HepG2 (cell line): Measurements from ENCODE around the gene SHC1. TPM values are rescaled to one million over a fixed set of nuclear protein-coding genes. Genes with fewer than 3 reads are reported as not detected.

Experiments
- ATAC-seq: fragments of 200-7000 bp; cut with Tn5 transposase; 3 replicates; pipeline ENCODE4 v1.9.1; 2020; ENCODE audit warnings: mild to moderate bottlenecking, moderate library complexity
- BruUV-seq: library from RNA; stranded (reverse); fragments of 400-500 nt; replicated peaks from 2 replicates; lab custom pipeline; 2021; lab: Mats Ljungman, UMichigan
- CTCF ChIA-PET: fragments of 300-600 bp; formaldehyde crosslinking; extraction: SDS; loops from one replicate; lab custom pipeline; 2021; ENCODE audit warnings: low total read pairs, inconsistent platforms, low intra/inter-chr PET ratio; lab: Yijun Ruan, JAX
- POLR2A ChIA-PET: fragments of 350-600 bp; sonication (Branson Sonifier 250); formaldehyde crosslinking; loops from one replicate; lab custom pipeline; 2020; ENCODE audit warnings: antibody characterized with exemption, inconsistent platforms; lab: Yijun Ruan, JAX
- DNase-seq: peaks from one replicate; pipeline ENCODE4 v3.0.0-alpha.2; 2015; ENCODE audit warnings: low spot score
- FAIRE-seq: peaks from 3 replicates; lab custom pipeline; 2011; peaks lifted over from hg19 to GRCh38; lab: Jason Lieb, UNC
- H2AFZ ChIP-seq: one replicate; pipeline ENCODE4 v1.6.1; 2011; ENCODE audit warnings: low read length, inconsistent platforms
- H3K27ac ChIP-seq: fragments of 300-600 bp; 3 replicates; pipeline ENCODE4 v1.8.0; 2011; ENCODE audit warnings: mixed run types, mild to moderate bottlenecking, mixed read lengths, low read length, inconsistent platforms; ENCODE audit not compliant: insufficient read depth; ENCODE audit errors: extremely low read length
- H3K27me3 ChIP-seq, 2 experiments: fragments of 200-600 bp in 1 of 2; 2 replicates in 1 of 2; 3 replicates in 1 of 2; pipeline versions ENCODE4 v1.6.0 to v1.8.0; 2011; ENCODE audit warnings: low read length in 2 of 2, mild to moderate bottlenecking in 2 of 2, moderate library complexity in 2 of 2, inconsistent platforms in 1 of 2; ENCODE audit not compliant: insufficient read depth in 2 of 2, control insufficient read depth in 1 of 2
- H3K36me3 ChIP-seq, 2 experiments: fragments of 200-600 bp in 1 of 2; replicated peaks in 1 of 2; 2 replicates in 1 of 2; 3 replicates in 1 of 2; pipeline versions ENCODE4 v1.5.1 to v1.8.0; 2011; ENCODE audit warnings: low read length in 2 of 2, inconsistent platforms in 1 of 2; ENCODE audit not compliant: insufficient read depth in 2 of 2, control insufficient read depth in 1 of 2
- H3K4me1 ChIP-seq: 2 replicates; pipeline ENCODE4 v1.5.1; 2012; ENCODE audit warnings: low read length, inconsistent platforms; ENCODE audit not compliant: insufficient read depth
- H3K4me2 ChIP-seq: 2 replicates; pipeline ENCODE4 v1.6.0; 2011; ENCODE audit warnings: low read depth, low read length, inconsistent platforms
- H3K4me3 ChIP-seq, 3 experiments: fragments of 200-600 bp in 1 of 3; sonication (generic), shearing (Covaris generic) in 1 of 3; replicated peaks in 1 of 3; 2 replicates each; pipeline ENCODE4 v1.5.1; 2011 to 2016; ENCODE audit warnings: low read length in 3 of 3, inconsistent platforms in 2 of 3, low read depth in 2 of 3, mild to moderate bottlenecking in 2 of 3, control low read depth in 1 of 3, mixed read lengths in 1 of 3; ENCODE audit not compliant: insufficient read depth in 1 of 3
- H3K79me2 ChIP-seq: one replicate; pipeline ENCODE4 v1.6.1; 2011; ENCODE audit warnings: low read length, inconsistent platforms; ENCODE audit not compliant: insufficient read depth
- H3K9ac ChIP-seq: 2 replicates; pipeline ENCODE4 v1.6.0; 2011; ENCODE audit warnings: mild to moderate bottlenecking, low read depth, low read length, inconsistent platforms; ENCODE audit not compliant: insufficient read depth
- H3K9me3 ChIP-seq: 2 replicates; pipeline ENCODE4 v1.5.1; 2012; ENCODE audit warnings: mild to moderate bottlenecking, low read length
- H4K20me1 ChIP-seq: 2 replicates; pipeline ENCODE4 v1.6.0; 2011; ENCODE audit warnings: inconsistent platforms, mild to moderate bottlenecking, low read length, moderate library complexity; ENCODE audit not compliant: insufficient read depth
- PHF5A ChIP-seq: IDR thresholded peaks from one replicate; pipeline ENCODE4 v1.6.1; 2018; ENCODE audit warnings: low read depth, missing genetic modification reagents; ENCODE audit not compliant: unreplicated experiment
- SATB2 ChIP-seq: sonication (generic); formaldehyde crosslinking; IDR thresholded peaks from 2 replicates; pipeline ENCODE4 v1.5.0; 2020; ENCODE audit warnings: missing genetic modification reagents
- ZFP41 ChIP-seq: sonication (generic); formaldehyde crosslinking; IDR thresholded peaks from 2 replicates; pipeline ENCODE4 v1.4.0; 2020; ENCODE audit warnings: mild to moderate bottlenecking, missing genetic modification reagents, borderline replicate concordance
- ZNF672 ChIP-seq: sonication (generic); formaldehyde crosslinking; IDR thresholded peaks from 2 replicates; pipeline ENCODE4 v1.8.1; 2022; ENCODE audit warnings: missing genetic modification reagents
- WGBS: methylation state at CpG from one replicate; pipeline ENCODE4 v1.1.6; 2017; ENCODE audit warnings: low lambda C conversion rate; 5-methylcytosine and 5-hydroxymethylcytosine counted together
- in situ Hi-C: cut with HindIII; loops from 2 replicates; pipeline ENCODE4 v1.10.0; 2017; ENCODE audit warnings: low pct_unique_long_range_greater_than_20kb; ENCODE audit not compliant: extremely low pct_ligation_motif_present
- intact Hi-C: fragments of 100-400 bp; cut with micrococcal nuclease; formaldehyde crosslinking; loops from one replicate; pipeline ENCODE4 v1.10.0; 2022; ENCODE audit not compliant: unreplicated experiment
- polyA plus RNA-seq, 8 experiments: library from polyadenylated mRNA; depleted of rRNA in 3 of 8; stranded (reverse) in 7 of 8; unstranded in 1 of 8; fragments of >200 nt; fragmentation: Illumina TruSeq in 4 of 8; extraction: Trizol in 4 of 8; gene quantifications; 2 replicates each; pipeline versions ENCODE4 v1.2.1 to v1.2.3, GENCODE V29; 2011 to 2016; ENCODE audit warnings: low read depth in 4 of 8, missing spikeins in 1 of 8, mixed read lengths in 1 of 8; ENCODE audit not compliant: insufficient read depth in 1 of 8
- total RNA-seq, 5 experiments: library from RNA; depleted of rRNA; stranded (reverse); fragments of >200 nt; fragmentation: Illumina TruSeq; extraction: Trizol; gene quantifications; 2 replicates each; pipeline ENCODE4 v1.2.3, GENCODE V29; 2016; ENCODE audit warnings: low read depth in 1 of 5

Gene SHC1
- total and polyA plus RNA-seq, 2 of the 13 experiments (the other 11 are each of a cell fraction or from before 2014, with no cell fraction given), result 52.0 to 137 TPM

DNA sequence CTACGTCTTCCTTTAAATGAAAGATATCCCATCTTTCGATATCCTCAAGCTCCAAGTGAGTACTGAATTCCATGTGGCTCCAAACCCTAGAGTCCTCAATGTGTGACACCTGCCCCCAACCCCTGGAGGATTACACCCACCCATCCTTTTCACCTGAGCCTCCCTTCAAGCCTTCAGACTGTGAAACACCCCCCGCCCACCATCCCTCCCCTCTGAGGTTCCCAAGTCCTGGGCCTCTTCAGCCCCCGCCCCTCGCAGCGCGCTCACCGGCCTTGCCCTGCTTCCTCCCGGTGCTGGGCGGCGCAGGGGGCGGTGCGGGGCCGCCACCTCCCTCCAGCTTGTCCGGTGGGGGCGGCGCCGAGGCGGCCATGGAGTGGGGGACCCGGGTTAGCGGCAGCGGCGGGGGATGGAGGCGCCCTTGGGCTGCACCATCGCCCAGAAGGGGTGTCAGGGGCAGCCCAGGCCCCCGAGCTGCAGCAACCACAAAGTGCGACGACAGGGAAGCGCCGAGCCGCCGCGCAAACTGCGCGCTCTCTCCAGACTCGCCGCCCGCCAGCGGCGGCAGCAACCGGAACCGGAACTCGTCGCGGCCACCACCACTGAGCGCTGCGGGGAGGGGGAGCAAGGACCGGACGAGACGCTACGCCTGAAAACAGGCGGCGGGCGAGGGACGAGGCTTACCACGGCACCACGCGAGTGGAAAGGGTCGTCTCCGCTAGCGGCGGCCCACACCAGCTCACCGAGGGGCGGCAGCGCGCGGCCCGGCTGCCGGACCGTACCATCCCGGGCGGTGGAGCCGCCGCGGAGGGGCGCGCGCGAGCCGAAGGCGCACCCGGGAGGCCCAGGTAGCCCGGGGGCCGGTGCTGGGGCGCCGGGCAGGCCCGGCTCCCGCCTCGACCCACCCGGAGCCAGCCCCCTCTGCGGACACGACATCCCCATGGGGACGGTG lies 9.1 kb downstream of the SHC1 start, which contains the start of gene PYGO2 (continued):
- TF ChIP-seq PHF5A (CRISPR knock-in tag) (no peak), SATB2 (CRISPR knock-in tag) (no peak)

DNA sequence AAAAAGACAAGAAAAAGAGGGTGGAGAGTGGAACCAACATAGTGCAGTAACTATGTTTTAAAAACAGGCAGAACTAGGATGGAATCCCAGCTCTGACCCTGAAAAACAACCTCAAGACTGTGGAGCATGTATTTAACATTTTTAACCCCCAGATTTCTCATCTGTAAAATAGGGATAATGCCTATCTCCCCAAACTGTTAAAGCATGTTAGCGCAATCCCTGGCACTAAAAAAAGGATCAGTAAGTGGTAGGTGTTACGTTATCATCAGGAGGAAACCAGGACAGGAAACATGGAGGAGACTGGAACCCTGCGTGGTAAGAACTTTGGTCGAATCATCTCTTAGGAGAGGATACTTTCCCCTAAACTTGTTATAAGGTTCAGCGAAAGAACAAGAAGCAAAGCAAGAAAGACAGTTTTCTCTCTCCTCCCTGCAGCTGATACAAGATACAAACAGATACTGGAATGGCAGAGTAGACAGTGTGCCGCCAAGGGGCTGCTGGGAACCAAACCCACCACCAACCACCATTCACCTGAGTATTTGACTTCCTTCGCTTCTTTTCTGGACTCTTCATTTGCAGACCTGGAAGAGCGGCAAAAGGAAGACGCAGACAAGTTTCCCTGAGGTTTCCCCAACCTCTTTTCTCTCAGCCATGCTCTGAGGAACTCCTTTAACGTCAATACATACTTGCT lies 10.0 kb downstream of the SHC1 start:
- Histone ChIP-seq H3K27me3 (no peaks in the 10 kb centered on the region; a peak in 1 of 5 replicates), H3K9ac (peak overlapping the region; percentile 97), H3K4me3 (peak overlapping the region; percentile 72 to 87 (median 80)), H3K36me3 (peaks cover 13 to 37% of the 10 kb centered on the region in 2 experiments; a peak in 4 of 5 replicates), H3K4me1 (peaks cover 51% of the 10 kb centered on the region), H3K4me2 (peak overlapping the region; percentile 92), H3K79me2 (peaks cover 17% of the 10 kb centered on the region), H3K27ac (peak overlapping the region; percentile 96), H4K20me1 (no peaks in the 10 kb centered on the region), H3K9me3 (no peaks in the 10 kb centered on the region), H2AFZ (no peak overlapping the region)
- intact Hi-C loops, result loop anchor here (2.0 kb wide), 1 partner anchor 40 kb away; no protein-coding TSS in a partner anchor
- FAIRE-seq, result no peak
- ATAC-seq, result no peak
- BruUV-seq, result TSS peak; percentile 48
- 62% methylated on average over 10 of the region's 10 CpGs for WGBS
- in situ Hi-C loops, result loop anchor here (5.0 kb wide), 1 partner anchor 37 kb away; no protein-coding TSS in a partner anchor
- TF ChIP-seq ZNF672, result 0 out of 2 replicates have a peak, but pooled peaks have one; percentile 4
- no peak for TF ChIP-seq ZFP41
- ChIA-PET CTCF (interaction anchor here (0.6 to 3.7 kb wide), 2 partner anchors 57 to 91 kb away, joined by 3 to 24 read pairs; no protein-coding TSS in a partner anchor), POLR2A (interaction anchor here (0.6 to 8.3 kb wide), 11 partner anchors 13 to 124 kb away, joined by 3 to 148 read pairs (median 8); partner anchors contain the start of genes ADAM15, CKS1B, FLAD1 and PMVK)
- DNase-seq, result no peak
